GM20000 (cell line): Measurements from ENCODE around the gene LRCH1.

Source experiments
- DNase-seq: peaks from one replicate; pipeline ENCODE4 v3.0.0; 2012; ENCODE audit warnings: low spot score
- CTCF ChIP-seq: IDR thresholded peaks from 2 replicates; pipeline ENCODE4 v1.5.1; 2012; ENCODE audit warnings: mild to moderate bottlenecking, control low read depth; ENCODE audit errors: extremely low read depth, missing control alignments

The LRCH1 gene

GRCh38 chr13:46535825-46536224 lies 17.1 kb upstream of the LRCH1 start:
- TF ChIP-seq CTCF: no peak
- DNase-seq: no peak

GRCh38 chr13:46536341-46536740 lies 16.6 kb upstream of the LRCH1 start:
- no peak for TF ChIP-seq CTCF
- no peak for DNase-seq

GRCh38 chr13:46539231-46539630 lies 13.7 kb upstream of the LRCH1 start:
- TF ChIP-seq CTCF: no peak
- no peak for DNase-seq

GRCh38 chr13:46541210-46541609 lies 11.8 kb upstream of the LRCH1 start:
- no peak for DNase-seq
- TF ChIP-seq CTCF: no peak

GRCh38 chr13:46542833-46543232 lies 10.1 kb upstream of the LRCH1 start:
- no peak for DNase-seq
- TF ChIP-seq CTCF: no peak

GRCh38 chr13:46543287-46543686 lies 9.7 kb upstream of the LRCH1 start:
- TF ChIP-seq CTCF: no peak
- no peak for DNase-seq

- TF ChIP-seq CTCF: no peak
- peak; percentile 42 for DNase-seq
Observed at GRCh38 chr13:46544208-46544607, 8.8 kb upstream of the LRCH1 start.
